SKM-1 (cell line): Measurements from ENCODE around the gene IL3.

ENCODE experiments used
- DNase-seq: peaks from one replicate; lab custom pipeline; 2025; ENCODE audit not compliant: unreplicated experiment; lab: John Stamatoyannopoulos, UW

Gene IL3

GRCh38 chr5:132056610-132057497 is 3.6 kb upstream of the IL3 start:
- no peak for DNase-seq

- no peak for DNase-seq
Observed at GRCh38 chr5:132057498-132058255, 2.8 kb upstream of the IL3 start.

DNA sequence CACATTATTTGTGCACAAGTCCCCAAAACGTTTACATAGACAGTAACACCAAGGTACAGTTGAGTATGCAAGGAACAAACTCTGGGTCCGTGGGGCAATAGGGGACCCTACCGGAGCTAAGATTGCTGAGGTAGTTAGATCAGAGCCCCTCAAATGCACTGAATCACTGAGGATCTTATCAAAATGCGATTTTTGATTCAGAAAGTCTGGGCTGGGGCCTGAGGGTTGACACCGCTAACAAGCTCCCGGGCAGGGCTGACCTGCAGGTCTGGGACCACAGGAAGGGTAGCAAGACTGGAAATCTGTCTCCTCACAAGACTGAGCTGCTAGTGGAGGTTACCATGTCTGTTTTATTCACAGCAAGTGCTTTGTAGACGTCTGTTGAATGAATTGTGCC is 1.8 kb upstream of the IL3 start:
- DNase-seq = no peak

- DNase-seq = no peak
Observed at GRCh38 chr5:132059043-132059695, 1.3 kb upstream of the IL3 start.

- DNase-seq = no peak
Observed at GRCh38 chr5:132059696-132060500, 557 bp upstream of the IL3 start.

DNA sequence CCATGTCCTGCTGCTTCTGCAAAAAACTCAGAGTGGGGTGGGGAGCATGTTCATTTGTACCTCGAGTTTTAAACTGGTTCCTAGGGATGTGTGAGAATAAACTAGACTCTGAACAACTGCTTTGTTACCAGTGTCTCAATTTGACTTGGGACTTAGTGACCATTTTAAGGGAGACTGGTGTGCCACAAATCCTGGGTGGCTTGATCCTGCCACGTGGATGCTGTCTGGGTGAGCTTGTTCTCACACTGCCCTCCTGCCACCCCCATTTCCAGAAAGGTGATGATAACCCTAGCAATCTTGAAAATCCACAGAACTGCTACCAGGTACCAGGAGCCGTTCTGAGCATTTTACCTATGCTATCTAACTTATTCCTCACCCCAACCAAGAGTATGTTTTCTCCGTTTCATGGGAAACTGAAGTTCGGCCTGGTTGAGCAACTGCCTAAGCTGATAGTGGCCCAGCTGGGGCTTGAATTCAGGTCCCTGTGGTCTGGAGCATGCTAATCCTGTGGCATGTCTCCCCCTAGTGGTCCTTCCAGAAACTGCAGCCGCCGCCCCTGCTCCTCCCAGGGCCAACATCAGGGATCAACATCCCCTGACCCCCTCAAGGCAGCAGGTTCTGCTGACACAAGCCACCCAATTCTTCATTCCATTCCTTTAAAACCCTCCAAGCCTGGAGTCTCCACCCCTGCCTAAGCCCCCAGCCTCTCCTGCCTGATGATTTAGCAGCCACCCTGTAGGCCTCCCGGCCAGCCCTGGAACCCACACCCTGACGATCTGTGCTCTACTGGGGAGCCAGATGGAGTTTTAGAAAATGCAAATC is 2.8 kb downstream of the IL3 start:
- DNase-seq = peak; percentile 46

GRCh38 chr5:132064140-132064539 is 3.7 kb downstream of the IL3 start:
- no peak for DNase-seq

- peak; percentile 53 for DNase-seq
Observed at GRCh38 chr5:132064738-132065331, 4.4 kb downstream of the IL3 start.

GRCh38 chr5:132065351-132065937 is 5.0 kb downstream of the IL3 start:
- peak; percentile 26 for DNase-seq

DNA sequence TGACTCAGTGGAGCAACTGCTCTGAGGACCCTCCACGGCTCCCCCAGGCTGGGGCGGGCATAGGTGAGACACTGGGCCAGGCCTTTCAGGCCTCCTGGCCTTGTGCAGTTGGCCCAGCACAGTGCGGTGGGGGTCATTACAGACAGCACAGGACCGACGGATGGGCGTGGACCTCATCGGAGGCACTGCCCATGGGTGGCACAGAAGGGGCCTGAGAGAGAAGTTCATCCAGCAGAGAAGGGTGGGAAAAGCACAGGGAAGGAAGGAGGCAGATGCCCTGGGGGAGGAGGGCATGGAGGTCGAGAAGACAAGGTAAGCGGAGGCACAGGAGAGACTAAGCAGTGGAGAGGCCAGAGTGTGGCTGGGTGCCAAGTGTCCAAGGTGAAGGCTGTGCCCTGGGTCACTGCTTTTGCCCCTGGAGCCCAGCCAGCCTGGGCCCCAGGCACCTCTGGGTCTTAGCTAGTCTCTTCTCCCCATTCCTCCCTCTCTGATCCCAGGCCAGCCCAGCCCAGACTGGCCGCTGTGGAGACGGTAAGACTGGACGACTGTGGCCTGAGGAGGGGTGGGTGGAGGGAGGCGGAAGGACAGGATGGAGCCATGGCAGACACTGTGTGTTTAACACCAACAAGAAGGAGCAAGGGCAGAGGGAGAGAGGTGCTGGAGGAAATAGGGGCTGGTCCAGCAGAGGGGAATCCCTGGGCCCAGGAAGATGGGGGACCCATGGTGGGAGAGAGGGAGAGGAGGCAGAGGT is 5.7 kb downstream of the IL3 start:
- DNase-seq = no peak

- no peak for DNase-seq
Observed at GRCh38 chr5:132066871-132067270, 6.4 kb downstream of the IL3 start.

GRCh38 chr5:132067451-132067850 is 7.0 kb downstream of the IL3 start:
- DNase-seq = no peak

- DNase-seq = no peak
Observed at GRCh38 chr5:132067941-132068808, 7.7 kb downstream of the IL3 start.

GRCh38 chr5:132069561-132069960 is 9.1 kb downstream of the IL3 start:
- DNase-seq = peak; percentile 27

DNA sequence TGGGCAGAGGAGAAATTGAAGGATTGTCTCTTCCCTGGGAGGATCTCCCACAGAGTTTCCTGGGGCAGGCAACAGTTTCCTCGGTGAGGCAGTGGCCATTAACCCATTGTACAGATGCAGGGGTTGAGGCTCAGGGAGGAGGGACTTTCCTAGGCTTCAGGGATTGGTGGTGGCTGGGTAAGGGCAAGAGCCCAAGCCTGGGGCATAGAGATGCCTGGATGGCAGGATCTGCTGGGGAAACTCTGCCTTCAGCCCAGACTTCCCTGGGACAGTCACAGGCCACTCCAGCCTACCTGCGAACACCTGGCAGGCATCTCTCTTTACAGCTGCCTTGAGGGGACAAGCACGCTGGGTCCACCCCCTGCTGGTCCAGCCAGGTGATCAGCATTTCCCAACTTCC is 9.5 kb downstream of the IL3 start:
- no peak for DNase-seq

GRCh38 chr5:132070460-132071337 is 10.2 kb downstream of the IL3 start:
- no peak for DNase-seq

DNA sequence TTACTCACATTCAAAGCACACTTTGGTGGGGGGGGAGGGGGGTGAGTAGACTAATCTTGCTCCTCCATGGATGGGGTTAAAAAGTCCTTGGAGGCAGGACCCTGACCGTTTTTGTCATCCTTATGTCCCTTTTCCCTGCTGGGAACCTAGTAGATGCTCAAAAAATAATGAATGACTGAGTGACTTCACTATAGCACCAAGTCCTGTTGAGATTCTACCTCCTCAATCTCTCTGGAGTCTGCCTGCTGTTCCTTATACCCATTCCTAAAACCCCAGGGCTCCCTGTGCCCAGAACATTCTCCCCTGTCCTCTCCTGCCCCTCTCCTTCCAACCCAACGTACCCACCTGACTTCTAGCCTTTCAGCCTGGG is 10.9 kb downstream of the IL3 start:
- no peak for DNase-seq
